Measurements from ENCODE around the gene SLC12A4.

GRCh38 chr16:67965668-67966548 is 2.5 kb downstream of the SLC12A4 start:
- TF ChIP-seq EZH2 (conservative IDR thresholded peaks at IDR 0.05; ENCODE audit: low read depth, low read length) (no peak), ZNF547 (CRISPR knock-in tag; IDR thresholded peaks at IDR 0.05) (0 out of 2 replicates have a peak, but pooled peaks have one; percentile 2), CTCF (CRISPR knock-in tag; IDR thresholded peaks at IDR 0.05) (no peak), NCOA1 (CRISPR knock-in tag; IDR thresholded peaks at IDR 0.05) (peak; percentile 70; the same call in 1 of the 2 replicates), ATF3 (CRISPR knock-in tag; IDR thresholded peaks at IDR 0.05) (no peak), NCOA5 (CRISPR knock-in tag; IDR thresholded peaks at IDR 0.05) (no peak)
